ENCODE measurements around the gene AGPAT2. TPM values are rescaled to one million over a fixed set of nuclear protein-coding genes. Genes with fewer than 3 reads are reported as not detected.

AGPAT2 gene
- total and polyA plus RNA-seq, 2 of the 4 experiments (the other 2 are of a cell fraction), result 16.1 to 39.5 TPM

GRCh38 chr9:136640171-136641111, 46.8 kb downstream of the AGPAT2 start:
- BruUV-seq (replicated peaks), result no TSS peak
- CTCF ChIA-PET, result interaction anchor here (1.3 kb wide), 1 partner anchor 9 kb away, joined by 4 read pairs; no protein-coding TSS in a partner anchor
- Histone ChIP-seq H2BK20ac (ENCODE audit: low read depth, low read length) (no peak overlapping the region), H3K9me1 (ENCODE audit: insufficient read depth, low read length) (no peaks in the 10 kb centered on the region), H3K4me2 (ENCODE audit: low read depth, low read length) (no peak overlapping the region), H4K20me1 (ENCODE audit: insufficient read depth, low read length) (no peaks in the 10 kb centered on the region), H3K56ac (ENCODE audit: extremely low read depth, insufficient read depth, low read length) (no peak overlapping the region), H3K36me3 (ENCODE audit: control insufficient read depth, insufficient read depth, low read length) (no peaks in the 10 kb centered on the region), H2BK15ac (ENCODE audit: low read depth, low read length) (no peak overlapping the region), H3K4me1 (ENCODE audit: control insufficient read depth, insufficient read depth, low read length) (peaks cover 4% of the 10 kb centered on the region; the same call in 1 of the 2 replicates), H3K14ac (replicated peaks; ENCODE audit: low read depth, low read length) (no peak overlapping the region), H3K27me3 (ENCODE audit: control insufficient read depth, insufficient read depth, low read length) (peaks cover 25% of the 10 kb centered on the region), H3K18ac (ENCODE audit: low read depth, low read length) (no peak overlapping the region), H2AK9ac (replicated peaks; ENCODE audit: low read depth, low read length, poor library complexity) (no peak overlapping the region), H3K79me1 (ENCODE audit: low read depth in 1 of 2, low read length in 2 of 2) (no peaks in the 10 kb centered on the region), H2AFZ (replicated peaks; ENCODE audit: low read length, poor library complexity) (peak overlapping the region; percentile 21), H3K9me3 (ENCODE audit: control insufficient read depth, insufficient read depth, low read length) (0 out of 2 replicates have a peak, but pooled peaks cover 2% of the 10 kb centered on the region), H2BK5ac (ENCODE audit: low read depth, low read length, poor library complexity, severe bottlenecking) (no peak overlapping the region), H3K4ac (ENCODE audit: low read depth, low read length) (no peak overlapping the region), H3K9ac (ENCODE audit: low read depth, low read length) (no peak overlapping the region), H2AK5ac (ENCODE audit: low read depth, low read length) (no peak overlapping the region), H3K4me3 (ENCODE audit: insufficient read depth, low read depth, low read length) (no peak overlapping the region), H2BK120ac (ENCODE audit: low read depth, low read length) (no peak overlapping the region), H4K91ac (ENCODE audit: insufficient read depth, low read depth, low read length) (no peak overlapping the region), H4K5ac (ENCODE audit: low read depth, low read length) (no peak overlapping the region), H3K27ac (ENCODE audit: insufficient read depth, low read length) (no peak overlapping the region), H3K23ac (ENCODE audit: low read depth, low read length) (no peak overlapping the region), H4K8ac (ENCODE audit: low read depth in 2 of 2, low read length in 2 of 2) (no peak overlapping the region)
- POLR2A ChIA-PET (ENCODE audit: unreplicated experiment), result no interaction called here
- in situ Hi-C loops (cut with MboI; ENCODE audit: low sequenced_read_pairs), result no loop called here
- DNase-seq (no peak), ATAC-seq (ENCODE audit: low read depth) (no peak)
- WGBS, 2 experiments (ENCODE audit: extremely low coverage in 2 of 2, insufficient read length in 1 of 2), result 71% methylated on average over 14 of the region's 32 CpGs; no CpG with 5 or more reads in 1 of the 2 experiments
- dilution Hi-C loops (cut with HindIII; ENCODE audit: low sequenced_read_pairs, unreplicated experiment), result no loop called here
- TF ChIP-seq RAD21 (IDR thresholded peaks at IDR 0.05; ENCODE audit: low read length), result no peak
- TF ChIP-seq RCOR1 (IDR thresholded peaks at IDR 0.05; ENCODE audit: insufficient replicate concordance, low read length), result no peak
- TF ChIP-seq, protein P1, sequence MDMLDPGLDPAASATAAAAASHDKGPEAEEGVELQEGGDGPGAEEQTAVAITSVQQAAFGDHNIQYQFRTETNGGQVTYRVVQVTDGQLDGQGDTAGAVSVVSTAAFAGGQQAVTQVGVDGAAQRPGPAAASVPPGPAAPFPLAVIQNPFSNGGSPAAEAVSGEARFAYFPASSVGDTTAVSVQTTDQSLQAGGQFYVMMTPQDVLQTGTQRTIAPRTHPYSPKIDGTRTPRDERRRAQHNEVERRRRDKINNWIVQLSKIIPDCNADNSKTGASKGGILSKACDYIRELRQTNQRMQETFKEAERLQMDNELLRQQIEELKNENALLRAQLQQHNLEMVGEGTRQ (IDR thresholded peaks at IDR 0.05; ENCODE audit: low read depth, low read length), result no peak
- TF ChIP-seq MAZ (IDR thresholded peaks at IDR 0.05; ENCODE audit: borderline replicate concordance, low read depth, low read length), result no peak
- no peak for TF ChIP-seq MAFK (IDR thresholded peaks at IDR 0.05; ENCODE audit: low read depth, low read length)
- intact Hi-C loops (cut with micrococcal nuclease), result no loop called here

All from IMR-90 (cell line).